H9 (cell line): ENCODE data around the gene SOD3. TPM values are rescaled to one million over a fixed set of nuclear protein-coding genes. Genes with fewer than 3 reads are reported as not detected.

ENCODE experiments used
- DNase-seq: peaks from one replicate; pipeline ENCODE4 v3.0.0-alpha.2; 2017
- H2AFZ ChIP-seq: one replicate; pipeline ENCODE4 v1.6.1; 2013; ENCODE audit warnings: mild to moderate bottlenecking, low read length, control low read depth, moderate library complexity
- H2AK5ac ChIP-seq: 2 replicates; pipeline ENCODE4 v1.6.1; 2013; ENCODE audit warnings: low read length, control low read depth, mixed read lengths; ENCODE audit not compliant: insufficient read length
- H2BK120ac ChIP-seq: one replicate; pipeline ENCODE4 v1.6.1; 2013; ENCODE audit warnings: low read depth, mild to moderate bottlenecking, low read length, control low read depth, inconsistent platforms; ENCODE audit not compliant: poor library complexity, severe bottlenecking
- H2BK12ac ChIP-seq: 2 replicates; pipeline ENCODE4 v1.6.1; 2013; ENCODE audit warnings: low read length, control low read depth, mixed read lengths, low read depth; ENCODE audit not compliant: insufficient read length
- H2BK15ac ChIP-seq: 2 replicates; pipeline ENCODE4 v1.6.1; 2013; ENCODE audit warnings: low read depth, low read length, control low read depth
- H2BK20ac ChIP-seq: one replicate; pipeline ENCODE4 v1.6.1; 2013; ENCODE audit warnings: low read depth, mild to moderate bottlenecking, low read length, control low read depth, inconsistent platforms; ENCODE audit not compliant: poor library complexity, severe bottlenecking
- H2BK5ac ChIP-seq: 2 replicates; pipeline ENCODE4 v1.6.1; 2013; ENCODE audit warnings: low read length, control low read depth, mixed read lengths; ENCODE audit not compliant: insufficient read length
- H3K14ac ChIP-seq: 2 replicates; pipeline ENCODE4 v1.6.1; 2013; ENCODE audit warnings: low read length, control low read depth; ENCODE audit not compliant: insufficient read depth
- H3K18ac ChIP-seq: 2 replicates; pipeline ENCODE4 v1.6.1; 2013; ENCODE audit warnings: low read depth, mild to moderate bottlenecking, mixed read lengths, low read length, control low read depth; ENCODE audit not compliant: insufficient read length
- H3K23ac ChIP-seq: 2 replicates; pipeline ENCODE4 v1.6.1; 2013; ENCODE audit warnings: low read length, control low read depth, mixed read lengths, low read depth; ENCODE audit not compliant: insufficient read length
- H3K23me2 ChIP-seq: 2 replicates; pipeline ENCODE4 v1.6.1; 2013; ENCODE audit warnings: low read depth, mild to moderate bottlenecking, mixed read lengths, low read length, control low read depth; ENCODE audit not compliant: insufficient read length, poor library complexity, severe bottlenecking
- H3K27ac ChIP-seq: 2 replicates; pipeline ENCODE4 v1.5.1; 2013; ENCODE audit warnings: low read length, control low read depth, mixed read lengths, low read depth; ENCODE audit not compliant: insufficient read length
- H3K27me3 ChIP-seq: 2 replicates; pipeline ENCODE4 v1.6.1; 2013; ENCODE audit warnings: low read length, control low read depth, inconsistent platforms; ENCODE audit not compliant: insufficient read depth
- H3K4ac ChIP-seq: 2 replicates; pipeline ENCODE4 v1.6.1; 2013; ENCODE audit warnings: low read depth, mild to moderate bottlenecking, control low read depth, inconsistent platforms, low read length, moderate library complexity
- H3K4me1 ChIP-seq: 2 replicates; pipeline ENCODE4 v1.6.1; 2013; ENCODE audit warnings: low read length, control low read depth, inconsistent platforms; ENCODE audit not compliant: insufficient read depth
- H3K4me2 ChIP-seq: 2 replicates; pipeline ENCODE4 v1.6.1; 2013; ENCODE audit warnings: low read length, control low read depth, mixed read lengths; ENCODE audit not compliant: insufficient read length, insufficient read depth
- H3K56ac ChIP-seq: 2 replicates; pipeline ENCODE4 v1.6.1; 2013; ENCODE audit warnings: low read depth, mild to moderate bottlenecking, mixed read lengths, low read length, control low read depth; ENCODE audit not compliant: insufficient read length
- H3K79me1 ChIP-seq: 2 replicates; pipeline ENCODE4 v1.6.1; 2013; ENCODE audit warnings: low read depth, mild to moderate bottlenecking, moderate library complexity, low read length, control low read depth, inconsistent platforms; ENCODE audit not compliant: insufficient read depth, poor library complexity, severe bottlenecking
- H3K79me2 ChIP-seq: 2 replicates; pipeline ENCODE4 v1.6.1; 2013; ENCODE audit warnings: low read length, control low read depth, inconsistent platforms; ENCODE audit not compliant: insufficient read depth
- H3K9ac ChIP-seq: 2 replicates; pipeline ENCODE4 v1.6.1; 2013; ENCODE audit warnings: low read length, control low read depth, mixed read lengths; ENCODE audit not compliant: insufficient read length; ENCODE audit errors: extremely low read depth
- H3K9me3 ChIP-seq: one replicate; pipeline ENCODE4 v1.6.1; 2013; ENCODE audit warnings: low read depth, low read length, inconsistent platforms; ENCODE audit not compliant: control insufficient read depth
- H3T11ph ChIP-seq: one replicate; pipeline ENCODE4 v1.6.1; 2013; ENCODE audit warnings: mild to moderate bottlenecking, low read length, control low read depth, inconsistent platforms
- H4K20me1 ChIP-seq: one replicate; pipeline ENCODE4 v1.6.1; 2013; ENCODE audit not compliant: control insufficient read depth, insufficient read length, insufficient read depth
- H4K5ac ChIP-seq: 2 replicates; pipeline ENCODE4 v1.6.1; 2013; ENCODE audit warnings: low read depth, mild to moderate bottlenecking, mixed read lengths, low read length, control low read depth; ENCODE audit not compliant: insufficient read length
- H4K8ac ChIP-seq: replicated peaks from 2 replicates; pipeline ENCODE4 v1.6.1; 2013; ENCODE audit warnings: low read length, control low read depth, mixed read lengths, low read depth; ENCODE audit not compliant: insufficient read length
- H4K91ac ChIP-seq: 2 replicates; pipeline ENCODE4 v1.6.1; 2013; ENCODE audit warnings: low read depth, mild to moderate bottlenecking, moderate library complexity, mixed read lengths, low read length, control low read depth; ENCODE audit not compliant: insufficient read length
- H3K27ac Mint-ChIP-seq, 3 experiments: 2 replicates in 2 of 3; 3 replicates in 1 of 3; pipeline ENCODE4 v1.8.0; 2020 to 2021; ENCODE audit warnings: mixed read lengths in 3 of 3, mild to moderate bottlenecking in 1 of 3, moderate library complexity in 1 of 3
- H3K27me3 Mint-ChIP-seq: 2 replicates; pipeline ENCODE4 v1.8.0; 2021; ENCODE audit warnings: low read depth, mild to moderate bottlenecking, moderate library complexity, mixed read lengths
- H3K36me3 Mint-ChIP-seq, 3 experiments: 2 replicates in 2 of 3; 3 replicates in 1 of 3; pipeline ENCODE4 v1.8.0; 2020 to 2021; ENCODE audit warnings: low read depth in 3 of 3, mixed read lengths in 3 of 3; ENCODE audit not compliant: insufficient read depth in 1 of 3
- H3K4me1 Mint-ChIP-seq, 2 experiments: 2 replicates each; pipeline ENCODE4 v1.8.0; 2020; ENCODE audit warnings: mixed read lengths in 2 of 2
- H3K4me3 Mint-ChIP-seq, 2 experiments: 2 replicates in 1 of 2; 3 replicates in 1 of 2; pipeline ENCODE4 v1.8.0; 2020 to 2021; ENCODE audit warnings: mild to moderate bottlenecking in 2 of 2, mixed read lengths in 2 of 2, moderate library complexity in 1 of 2
- H3K9me3 Mint-ChIP-seq, 2 experiments: 2 replicates in 1 of 2; 3 replicates in 1 of 2; pipeline ENCODE4 v1.8.0; 2020; ENCODE audit warnings: mild to moderate bottlenecking in 2 of 2, mixed read lengths in 2 of 2, moderate library complexity in 1 of 2
- WGBS: extraction: QIAGEN DNeasy Blood & Tissue Kit; methylation state at CpG from one replicate; pipeline ENCODE4 v1.1.7; 2013; ENCODE audit warnings: missing lambda C conversion rate, low lambda C conversion rate, mixed read lengths; ENCODE audit not compliant: insufficient read length; ENCODE audit errors: extremely low coverage; 5-methylcytosine and 5-hydroxymethylcytosine counted together
- total RNA-seq: library from RNA; stranded (reverse); gene quantifications from 2 replicates; pipeline ENCODE4 v1.2.1, GENCODE V29; 2021
- TF ChIP-seq, protein P1 (sequence below): fragments of 200-600 bp; sonication (generic); conservative IDR thresholded peaks from 3 replicates; pipeline ENCODE4 v1.8.0; 2021; ENCODE audit warnings: antibody characterized with exemption, mild to moderate bottlenecking

Gene SOD3
- total RNA-seq, 1 experiment from 2014 or later, result 3.3 TPM

DNA sequence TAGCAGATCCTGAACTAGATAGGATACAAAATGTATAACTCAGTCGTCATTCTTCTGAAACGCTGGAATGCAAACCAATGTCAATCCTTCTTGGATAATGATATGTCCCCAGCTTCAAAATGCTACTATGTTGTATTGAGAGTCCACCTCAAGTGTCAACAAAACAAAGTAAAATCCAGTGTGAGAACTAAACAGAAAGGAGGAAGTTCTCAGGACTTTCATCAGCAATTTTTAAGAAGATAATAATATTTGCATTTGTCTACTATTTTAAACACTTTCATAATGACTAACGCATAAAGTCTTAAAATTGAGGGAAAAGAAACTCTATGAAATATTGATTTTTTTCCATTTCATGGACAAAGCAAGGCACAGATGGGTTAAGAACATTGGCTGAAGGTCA is 36.3 kb downstream of the SOD3 start:
- Histone ChIP-seq H3K23ac (no peak overlapping the region), H2BK15ac (no peak overlapping the region), H2AK5ac (no peak overlapping the region), H4K91ac (no peak overlapping the region), H3K27ac (no peak overlapping the region), H3K79me2 (no peaks in the 10 kb centered on the region), H3K4ac (no peak overlapping the region), H2BK12ac (no peak overlapping the region), H3T11ph (no peak overlapping the region), H3K23me2 (no peaks in the 10 kb centered on the region), H4K20me1 (no peaks in the 10 kb centered on the region), H3K56ac (no peak overlapping the region), H3K4me1 (no peaks in the 10 kb centered on the region), H3K4me2 (no peak overlapping the region), H3K9me3 (no peaks in the 10 kb centered on the region), H2BK120ac (no peak overlapping the region), H3K18ac (no peak overlapping the region), H3K27me3 (no peaks in the 10 kb centered on the region), H3K14ac (no peak overlapping the region), H2BK20ac (no peak overlapping the region), H3K9ac (no peak overlapping the region), H4K8ac (no peak overlapping the region), H2BK5ac (no peak overlapping the region), H3K79me1 (no peaks in the 10 kb centered on the region), H4K5ac (no peak overlapping the region), H2AFZ (no peak overlapping the region)
- H3K36me3 Mint-ChIP-seq, result peaks cover 0 to 3% (median 0%) of the 10 kb centered on the region in 3 experiments; a peak in 1 of 7 replicates
- H3K4me1 Mint-ChIP-seq, result no peaks in the 10 kb centered on the region
- H3K27ac Mint-ChIP-seq, result no peak overlapping the region
- no CpG with 5 or more reads among the region's 3 CpGs for WGBS
- no peaks in the 10 kb centered on the region for H3K9me3 Mint-ChIP-seq
- H3K27me3 Mint-ChIP-seq, result no peaks in the 10 kb centered on the region; the same call in 1 of the 2 replicates
- no peak for DNase-seq
- TF ChIP-seq, protein P1, sequence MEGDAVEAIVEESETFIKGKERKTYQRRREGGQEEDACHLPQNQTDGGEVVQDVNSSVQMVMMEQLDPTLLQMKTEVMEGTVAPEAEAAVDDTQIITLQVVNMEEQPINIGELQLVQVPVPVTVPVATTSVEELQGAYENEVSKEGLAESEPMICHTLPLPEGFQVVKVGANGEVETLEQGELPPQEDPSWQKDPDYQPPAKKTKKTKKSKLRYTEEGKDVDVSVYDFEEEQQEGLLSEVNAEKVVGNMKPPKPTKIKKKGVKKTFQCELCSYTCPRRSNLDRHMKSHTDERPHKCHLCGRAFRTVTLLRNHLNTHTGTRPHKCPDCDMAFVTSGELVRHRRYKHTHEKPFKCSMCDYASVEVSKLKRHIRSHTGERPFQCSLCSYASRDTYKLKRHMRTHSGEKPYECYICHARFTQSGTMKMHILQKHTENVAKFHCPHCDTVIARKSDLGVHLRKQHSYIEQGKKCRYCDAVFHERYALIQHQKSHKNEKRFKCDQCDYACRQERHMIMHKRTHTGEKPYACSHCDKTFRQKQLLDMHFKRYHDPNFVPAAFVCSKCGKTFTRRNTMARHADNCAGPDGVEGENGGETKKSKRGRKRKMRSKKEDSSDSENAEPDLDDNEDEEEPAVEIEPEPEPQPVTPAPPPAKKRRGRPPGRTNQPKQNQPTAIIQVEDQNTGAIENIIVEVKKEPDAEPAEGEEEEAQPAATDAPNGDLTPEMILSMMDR, result no peak
- H3K4me3 Mint-ChIP-seq, result no peak overlapping the region
